Measurements from ENCODE around the gene IAH1.
"Not testable (repeated sequence)": the region's sequence is repeated elsewhere in the genome, so short reads cannot be mapped to it uniquely, and the experiment has no call there.

Gene IAH1

DNA sequence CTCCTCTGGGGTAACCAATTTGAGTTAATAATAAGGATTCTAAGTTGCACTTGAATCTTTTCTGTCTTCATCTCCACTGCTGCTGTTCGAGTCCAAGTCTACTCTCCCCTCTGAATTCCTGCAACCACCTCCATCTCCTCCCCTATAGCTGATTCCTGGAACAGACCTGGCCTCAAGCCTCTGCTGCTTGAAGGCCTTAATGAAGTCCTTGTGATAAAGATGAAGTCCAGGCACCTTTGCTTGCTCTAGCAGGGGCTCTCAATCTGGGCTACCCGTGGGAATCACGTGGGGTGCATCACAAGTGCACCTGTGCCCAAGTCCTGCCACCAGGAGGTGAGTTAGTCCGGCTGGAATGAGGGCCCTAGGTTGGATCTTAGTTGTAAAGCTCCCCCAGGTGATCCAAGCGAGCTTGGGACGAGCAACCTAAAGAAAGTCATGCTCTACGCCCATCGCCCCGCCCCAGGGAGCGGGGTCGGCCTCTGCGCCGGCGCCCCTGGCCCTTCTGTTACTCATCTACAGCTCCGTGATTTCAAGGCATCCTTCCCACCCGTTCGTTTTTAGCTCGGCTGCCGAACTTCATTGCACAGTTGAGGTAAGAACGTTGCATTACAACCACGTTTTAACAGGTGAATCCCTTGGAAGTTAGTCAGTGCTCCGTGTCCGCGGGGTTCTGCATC lies 905 bp upstream of the IAH1 start:
- DNase-seq (ENCODE audit: low read depth): no peak

DNA sequence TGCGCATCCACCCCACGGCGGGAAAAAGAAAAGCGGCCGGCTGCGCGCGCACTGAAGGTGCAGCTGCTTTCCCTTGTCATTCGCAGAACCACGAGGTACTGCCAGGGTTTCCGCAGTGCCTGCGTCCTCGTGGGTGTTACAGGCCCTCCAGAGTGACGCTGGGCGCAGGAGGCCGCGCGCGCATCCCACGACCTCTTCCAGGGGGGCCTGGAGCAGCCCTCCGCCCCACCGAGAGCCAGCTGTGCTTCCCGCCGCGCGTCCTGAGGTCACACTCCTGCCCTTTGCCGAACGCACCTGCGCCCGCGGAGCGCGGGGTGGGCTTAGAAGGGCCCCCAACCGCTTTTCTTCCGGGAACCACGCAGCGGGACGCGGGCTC lies 378 bp upstream of the IAH1 start:
- DNase-seq (ENCODE audit: low read depth): peak; percentile 32

GRCh38 chr2:9477914-9478313 lies 3.6 kb downstream of the IAH1 start:
- DNase-seq (ENCODE audit: low read depth): no peak

GRCh38 chr2:9478526-9478925 lies 4.2 kb downstream of the IAH1 start:
- DNase-seq (ENCODE audit: low read depth): no peak

- no peak for DNase-seq (ENCODE audit: low read depth)
Observed at GRCh38 chr2:9480157-9480556, 5.8 kb downstream of the IAH1 start.

GRCh38 chr2:9483107-9483506 lies 8.8 kb downstream of the IAH1 start:
- DNase-seq (ENCODE audit: low read depth): no peak

DNA sequence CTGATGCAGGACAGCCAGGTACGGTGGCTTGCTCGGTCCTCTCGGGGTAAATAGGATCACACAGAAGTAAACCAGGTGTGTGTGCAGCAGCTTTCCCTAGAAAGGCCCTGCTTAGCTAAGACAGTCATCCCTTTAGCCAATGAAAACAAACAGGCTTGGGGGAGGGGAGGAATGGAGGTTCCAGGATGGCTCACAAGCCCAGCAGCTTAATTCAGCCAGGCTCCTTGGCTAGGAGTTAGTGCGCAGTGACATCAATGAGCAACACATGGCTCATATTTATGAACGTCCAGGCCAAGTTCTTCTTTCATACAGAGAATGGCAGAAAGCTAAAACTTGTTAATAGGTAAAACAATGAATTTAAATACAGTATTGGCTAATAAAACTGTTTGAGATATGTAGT lies 10.2 kb downstream of the IAH1 start:
- DNase-seq (ENCODE audit: low read depth): no peak

GRCh38 chr2:9488583-9489547 lies 14.5 kb downstream of the IAH1 start:
- no peak for DNase-seq (ENCODE audit: low read depth)

DNA sequence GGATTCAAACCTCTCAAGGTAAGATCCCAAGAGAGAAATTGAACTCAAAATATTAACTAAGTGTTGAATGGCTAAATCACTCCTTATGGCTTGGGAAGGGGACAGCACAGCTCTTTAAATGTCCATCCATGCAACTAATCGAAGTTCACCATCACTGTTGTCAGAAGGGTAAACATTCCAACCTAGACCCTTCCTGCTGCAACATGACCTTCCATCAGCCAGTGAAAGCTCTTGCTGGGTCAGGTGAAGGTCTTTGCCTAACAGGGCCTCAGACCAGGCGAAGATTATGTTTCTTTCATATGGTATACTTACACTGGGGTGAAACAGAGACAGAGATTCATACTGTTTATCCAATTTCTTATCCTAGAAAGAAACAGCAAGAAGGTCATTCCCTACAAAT lies 16.4 kb downstream of the IAH1 start:
- DNase-seq (ENCODE audit: low read depth): no peak

DNA sequence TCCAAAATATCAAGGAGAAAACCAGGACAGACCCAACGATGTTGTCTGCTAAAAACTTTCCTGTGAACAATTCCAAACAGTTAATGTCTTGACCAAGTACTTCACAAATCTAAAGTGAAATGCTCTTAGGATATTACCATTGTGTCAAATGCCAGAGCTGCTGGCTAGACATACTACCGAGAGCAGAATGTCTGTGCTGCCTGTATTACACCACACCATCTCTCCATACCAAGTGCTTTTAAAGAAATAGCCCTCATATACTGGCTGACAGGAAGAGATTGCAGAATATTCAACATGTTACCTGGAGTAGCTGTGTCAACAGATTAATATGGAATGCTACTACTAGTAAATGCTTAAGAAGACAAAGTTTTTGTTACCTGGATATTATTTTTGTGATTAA lies 18.6 kb downstream of the IAH1 start:
- no peak for DNase-seq (ENCODE audit: low read depth)

DNA sequence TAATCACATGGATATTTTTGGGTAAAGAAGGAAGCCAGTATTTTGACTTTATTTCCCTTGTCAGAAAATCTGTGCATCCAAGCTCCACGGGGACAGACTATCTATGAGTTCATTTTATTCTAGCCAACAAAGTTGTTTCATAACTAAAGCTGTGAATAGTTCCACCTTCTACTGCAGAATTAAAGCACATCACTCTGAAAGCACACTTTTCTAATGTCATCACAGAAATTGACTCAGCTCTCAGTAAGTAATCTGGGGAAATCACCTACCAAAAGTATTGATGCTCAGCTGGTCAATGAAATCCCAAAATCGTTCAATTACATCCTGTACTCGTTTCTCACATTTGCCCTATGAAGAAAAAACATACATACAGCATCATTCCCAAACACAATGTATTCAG lies 19.1 kb downstream of the IAH1 start:
- DNase-seq (ENCODE audit: low read depth): no peak

GRCh38 chr2:9494081-9494480 lies 19.7 kb downstream of the IAH1 start:
- no peak for DNase-seq (ENCODE audit: low read depth)

GRCh38 chr2:9497017-9497416 lies 22.7 kb downstream of the IAH1 start:
- DNase-seq (ENCODE audit: low read depth): no peak

DNA sequence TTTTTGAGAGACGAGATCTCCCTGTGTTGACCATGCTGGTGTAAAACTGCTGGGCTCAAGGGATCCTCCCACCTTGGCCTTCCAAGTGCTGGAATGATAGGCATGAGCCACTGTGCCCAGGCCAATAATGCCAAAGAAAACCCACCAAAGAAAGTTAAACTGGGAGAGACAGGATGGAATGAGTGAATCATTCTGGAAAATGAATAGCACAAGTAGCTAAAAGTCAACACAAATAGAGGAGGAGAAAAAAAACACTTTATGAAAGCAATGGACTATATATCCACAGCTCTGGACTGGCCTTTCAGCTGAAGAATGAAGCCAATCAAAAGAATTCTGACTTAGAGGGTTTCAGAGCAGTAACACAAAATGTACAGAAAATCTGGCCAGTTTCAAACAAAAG lies 23.9 kb downstream of the IAH1 start:
- no peak for DNase-seq (ENCODE audit: low read depth)

DNA sequence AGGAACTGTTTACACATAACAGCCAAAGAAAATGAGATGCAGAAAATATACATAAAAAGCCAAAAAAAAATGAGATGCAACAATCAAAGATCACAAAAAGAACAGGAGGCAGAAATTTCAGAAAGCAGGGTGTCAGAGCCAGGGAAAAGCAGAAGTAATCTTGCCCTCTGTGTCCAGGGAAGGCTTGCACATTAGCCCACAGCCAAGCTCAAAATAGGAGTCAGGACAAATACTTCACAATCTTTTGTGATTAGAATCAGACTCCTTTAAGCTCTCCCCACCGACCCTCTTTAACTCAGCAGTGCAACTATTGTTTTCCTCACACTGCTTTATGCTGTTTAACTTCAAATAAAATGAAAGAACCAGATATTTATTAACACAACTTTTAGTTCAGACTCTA lies 34.6 kb downstream of the IAH1 start:
- DNase-seq (ENCODE audit: low read depth): no peak

DNA sequence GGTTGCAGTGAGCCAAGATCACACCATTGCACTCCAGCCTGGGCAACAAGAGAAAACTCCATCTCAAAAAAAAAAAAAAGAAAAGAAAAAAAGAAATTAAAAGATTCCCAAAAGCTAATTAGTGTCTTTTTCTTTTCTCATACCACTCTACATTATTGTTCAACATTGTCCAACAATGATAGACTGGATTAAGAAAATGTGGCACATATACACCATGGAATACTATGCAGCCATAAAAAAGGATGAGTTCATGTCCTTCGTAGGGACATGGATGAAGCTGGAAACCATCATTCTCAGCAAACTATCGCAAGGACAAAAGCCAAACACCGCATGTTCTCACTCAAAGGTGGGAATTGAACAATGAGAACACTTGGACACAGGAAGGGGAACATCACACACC lies 39.6 kb downstream of the IAH1 start:
- DNase-seq (ENCODE audit: low read depth): not testable (repeated sequence)

GRCh38 chr2:9517118-9517782 lies 42.9 kb downstream of the IAH1 start:
- DNase-seq (ENCODE audit: low read depth): no peak

GRCh38 chr2:9518163-9518562 lies 43.8 kb downstream of the IAH1 start:
- DNase-seq (ENCODE audit: low read depth): no peak

DNA sequence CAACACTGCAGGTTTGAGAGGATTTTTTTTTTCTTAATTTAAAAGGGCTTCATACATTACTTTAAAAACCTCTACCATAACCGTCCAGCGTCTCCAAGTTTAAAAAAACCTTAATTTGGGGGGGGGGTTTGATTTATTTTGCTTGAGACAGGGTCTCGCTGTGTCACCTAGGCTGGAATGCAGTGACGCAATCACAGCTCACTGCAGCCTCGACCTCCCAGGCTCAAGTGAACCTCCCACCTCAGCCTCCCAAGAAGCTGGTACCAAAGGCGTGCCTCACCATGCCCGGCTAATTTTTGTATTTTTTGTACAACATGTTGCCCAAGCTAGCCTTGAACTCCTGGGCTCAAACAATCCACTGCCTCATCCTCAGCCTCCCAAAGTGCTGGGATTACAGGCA lies 44.4 kb downstream of the IAH1 start:
- DNase-seq (ENCODE audit: low read depth): no peak

DNA sequence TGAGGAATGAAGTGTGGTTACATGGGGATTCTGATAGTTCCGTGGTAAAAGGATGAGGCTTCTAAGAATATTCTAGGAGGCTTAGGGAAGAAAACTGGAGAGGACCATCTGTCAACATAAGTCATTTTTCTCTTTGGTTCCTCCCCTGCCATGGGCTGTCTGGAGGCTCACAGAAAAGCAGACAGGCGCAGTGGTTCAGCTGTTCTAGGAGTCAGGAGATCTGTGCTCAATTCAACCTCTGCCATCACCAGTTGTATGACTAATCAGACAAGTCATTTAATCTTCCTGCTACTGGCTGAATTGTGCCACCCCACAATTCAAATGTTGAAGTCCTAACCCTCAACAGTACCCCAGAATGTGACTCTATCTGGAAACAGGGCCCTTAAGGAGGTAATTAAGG lies 44.9 kb downstream of the IAH1 start:
- no peak for DNase-seq (ENCODE audit: low read depth)

DNA sequence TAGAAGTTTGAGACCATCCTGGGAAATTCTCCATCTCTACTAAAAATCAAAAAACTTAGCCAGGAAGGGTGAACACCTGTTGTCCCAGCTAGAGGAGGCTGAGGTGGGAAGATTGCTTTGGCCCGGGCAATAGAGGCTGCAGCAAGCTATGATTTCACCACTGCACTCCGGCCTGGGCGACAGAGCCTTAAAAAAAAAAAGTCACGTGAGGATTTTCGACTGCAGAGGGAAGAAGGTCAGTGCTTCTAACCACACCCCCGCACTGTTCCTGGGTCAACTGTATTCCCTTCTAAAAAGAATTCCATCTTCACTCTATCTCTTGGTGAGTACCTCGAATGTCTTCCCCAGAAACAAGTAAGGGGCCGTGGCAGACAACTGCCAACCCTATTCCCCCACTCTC lies 49.9 kb downstream of the IAH1 start:
- no peak for DNase-seq (ENCODE audit: low read depth)

DNA sequence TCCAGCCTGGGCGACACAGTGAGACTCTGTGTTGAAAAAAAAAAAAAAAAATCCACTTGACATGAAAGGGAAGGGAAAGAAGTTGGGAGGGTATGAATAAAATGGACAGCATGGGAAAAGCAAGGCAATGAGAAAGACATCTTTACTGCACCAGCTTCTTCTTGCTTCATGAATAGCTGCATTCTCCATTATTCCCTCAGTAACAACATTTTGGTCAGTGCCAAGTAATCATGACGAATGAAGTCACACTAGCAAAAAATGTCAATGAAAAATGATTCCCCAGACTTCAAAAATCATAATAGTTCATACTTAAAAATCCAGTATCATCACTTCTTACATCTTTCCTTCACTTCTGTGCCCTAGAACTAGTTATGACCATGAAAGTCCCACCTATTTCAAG lies 50.9 kb downstream of the IAH1 start:
- DNase-seq (ENCODE audit: low read depth): no peak

All from stimulated activated CD8-positive, alpha-beta memory T cell treated with anti-CD3 and anti-CD28 coated beads, Interleukin-15, amount 100 ng/mL, for 1 hour (primary cell).